ENCODE data around the gene FOXP1. TPM values are rescaled to one million over a fixed set of nuclear protein-coding genes. Genes with fewer than 3 reads are reported as not detected.

The FOXP1 gene
- total RNA-seq, 2 experiments from 2014 or later, result 66.3 to 68.8 TPM

DNA sequence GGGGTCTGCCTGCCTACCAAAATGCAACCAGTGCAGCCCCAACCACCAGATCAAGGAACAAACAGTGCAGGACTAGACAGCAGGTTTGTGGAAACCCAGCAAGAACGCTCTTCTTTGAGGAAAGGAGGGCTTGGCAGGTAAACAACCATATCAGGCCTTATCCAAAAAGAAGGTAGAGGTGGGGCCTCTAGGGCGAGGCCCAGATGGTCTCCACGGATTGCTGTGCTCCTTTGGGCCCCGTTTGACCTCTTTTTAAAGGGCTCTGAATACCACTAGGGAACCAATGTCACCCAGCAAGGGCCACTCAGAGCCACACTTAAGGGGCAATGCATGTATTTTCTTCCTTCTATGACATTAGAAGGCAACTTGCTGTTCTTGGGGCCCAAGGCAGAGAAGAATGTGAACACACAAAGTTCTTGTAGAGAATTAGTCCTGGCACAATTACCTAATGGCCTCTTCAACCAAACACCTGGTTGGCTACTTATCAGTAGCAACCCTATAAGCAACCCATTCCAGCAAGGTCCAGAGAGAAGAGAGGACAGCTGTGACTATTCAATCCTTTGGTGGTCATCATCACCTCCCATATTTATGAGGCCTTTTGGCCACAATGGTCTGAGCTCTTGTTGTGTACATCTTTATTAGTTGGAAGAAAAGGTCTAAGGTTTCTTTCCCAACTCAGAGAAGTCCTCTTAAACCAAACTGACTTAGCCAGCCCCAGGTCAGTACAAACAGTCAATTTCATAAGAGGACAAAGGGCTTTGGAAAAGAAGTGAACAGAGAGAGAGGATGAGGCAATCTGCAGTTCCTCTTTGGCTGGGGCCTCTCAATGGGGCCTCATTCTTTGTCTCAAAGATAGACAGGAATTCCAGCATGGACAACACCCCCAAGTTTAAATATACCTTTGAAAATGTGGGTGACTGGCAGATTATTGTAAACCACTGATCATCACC, 36.0 kb downstream of the FOXP1 start:
- no peaks in the 10 kb centered on the region for H3K36me3 Mint-ChIP-seq
- H3K27me3 Mint-ChIP-seq, result no peaks in the 10 kb centered on the region
- DNase-seq (no peak), ATAC-seq (no peak)
- H3K27ac Mint-ChIP-seq, result no peak overlapping the region
- CTCF ChIA-PET, result no interaction called here
- H3K4me1 Mint-ChIP-seq, result peaks cover 2% of the 10 kb centered on the region
- no peak overlapping the region for H3K4me3 Mint-ChIP-seq
- H3K9me3 Mint-ChIP-seq (ENCODE audit: low read depth), result no peaks in the 10 kb centered on the region

DNA sequence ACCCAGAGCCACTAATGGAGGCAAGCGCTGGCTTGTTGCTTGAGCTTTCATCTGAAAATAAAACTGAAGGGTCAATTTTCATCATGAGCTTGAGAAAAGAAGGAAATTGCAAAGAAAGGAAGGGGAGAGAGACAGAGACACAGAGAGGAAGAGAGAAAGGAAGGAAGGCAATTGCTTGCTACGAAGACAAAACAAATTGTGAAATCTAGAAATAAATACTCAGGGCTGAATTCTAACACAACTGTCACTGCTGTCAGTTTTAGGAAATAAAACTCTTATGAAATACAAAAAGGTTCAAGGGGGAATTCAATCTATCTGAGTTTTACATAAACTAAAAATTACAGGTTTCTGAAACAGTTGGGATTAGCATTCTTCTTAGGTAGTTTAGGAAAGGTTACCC, 36.7 kb downstream of the FOXP1 start:
- H3K4me1 Mint-ChIP-seq, result peaks cover 2% of the 10 kb centered on the region
- H3K4me3 Mint-ChIP-seq, result no peak overlapping the region
- H3K36me3 Mint-ChIP-seq, result no peaks in the 10 kb centered on the region
- ATAC-seq, result no peak
- H3K27me3 Mint-ChIP-seq, result no peaks in the 10 kb centered on the region
- no peak overlapping the region for H3K27ac Mint-ChIP-seq
- no peaks in the 10 kb centered on the region for H3K9me3 Mint-ChIP-seq (ENCODE audit: low read depth)
- no peak for DNase-seq
- CTCF ChIA-PET, result no interaction called here

DNA sequence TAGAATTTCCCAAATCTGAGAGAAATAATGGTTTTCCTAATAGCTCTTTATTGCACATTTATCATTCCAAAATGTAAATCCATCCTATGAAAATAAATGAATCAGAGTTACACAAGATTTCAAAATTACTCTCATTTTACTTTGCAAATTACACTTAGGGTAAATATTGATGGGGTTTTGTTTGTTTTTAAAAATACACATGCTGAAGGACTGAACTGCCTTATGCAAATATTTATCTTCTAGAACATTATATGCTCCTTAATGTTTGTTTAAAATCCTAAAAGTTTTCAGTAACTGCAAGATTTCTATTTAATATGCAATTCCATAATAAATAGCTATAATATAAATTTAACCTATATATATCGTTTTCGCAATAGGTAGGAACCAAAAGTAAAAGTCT, 38.2 kb downstream of the FOXP1 start:
- Mint-ChIP-seq H3K27me3 (no peaks in the 10 kb centered on the region), H3K4me3 (no peak overlapping the region), H3K9me3 (ENCODE audit: low read depth) (no peaks in the 10 kb centered on the region), H3K4me1 (peaks cover 2% of the 10 kb centered on the region), H3K36me3 (no peaks in the 10 kb centered on the region), H3K27ac (no peak overlapping the region)
- DNase-seq, result no peak
- CTCF ChIA-PET, result interaction anchor here (0.9 to 1.4 kb wide), 2 partner anchors 32 to 34 kb away, joined by 3 read pairs; no protein-coding TSS in a partner anchor
- ATAC-seq, result no peak

DNA sequence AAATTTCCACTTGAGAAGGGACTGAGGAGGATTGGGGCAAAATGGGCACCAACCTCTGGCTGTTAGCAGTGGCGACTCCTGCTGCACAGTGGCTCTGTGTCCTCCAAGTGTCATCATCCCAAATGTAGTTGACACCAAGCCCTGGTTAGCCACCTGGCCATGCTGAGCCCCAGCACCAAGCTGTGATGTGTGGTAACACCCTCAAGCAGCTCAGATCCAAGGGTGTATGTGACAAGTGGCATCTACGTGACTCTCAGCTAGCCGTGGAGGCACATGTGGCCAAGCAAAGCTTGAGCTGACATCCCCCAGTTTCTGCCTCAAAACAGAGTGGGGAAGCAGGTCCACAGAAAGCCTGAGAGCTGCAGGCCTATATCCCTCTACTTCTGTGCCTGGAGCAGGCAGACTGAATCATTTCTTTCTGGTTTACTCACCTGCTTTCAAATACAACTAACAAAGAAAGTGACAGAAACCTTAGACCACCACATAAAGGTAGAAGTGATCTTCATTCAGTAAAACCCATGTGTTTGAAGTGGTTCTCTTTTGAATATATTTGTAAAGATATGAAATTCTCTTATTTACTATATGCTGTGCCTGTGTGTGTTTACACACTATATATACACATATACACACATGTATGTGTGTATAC, 40.0 kb downstream of the FOXP1 start:
- Mint-ChIP-seq H3K4me1 (peaks cover 2% of the 10 kb centered on the region), H3K27ac (no peak overlapping the region), H3K27me3 (no peaks in the 10 kb centered on the region), H3K36me3 (no peaks in the 10 kb centered on the region), H3K4me3 (no peak overlapping the region), H3K9me3 (ENCODE audit: low read depth) (no peaks in the 10 kb centered on the region)
- no peak for DNase-seq
- CTCF ChIA-PET, result no interaction called here
- ATAC-seq, result no peak

DNA sequence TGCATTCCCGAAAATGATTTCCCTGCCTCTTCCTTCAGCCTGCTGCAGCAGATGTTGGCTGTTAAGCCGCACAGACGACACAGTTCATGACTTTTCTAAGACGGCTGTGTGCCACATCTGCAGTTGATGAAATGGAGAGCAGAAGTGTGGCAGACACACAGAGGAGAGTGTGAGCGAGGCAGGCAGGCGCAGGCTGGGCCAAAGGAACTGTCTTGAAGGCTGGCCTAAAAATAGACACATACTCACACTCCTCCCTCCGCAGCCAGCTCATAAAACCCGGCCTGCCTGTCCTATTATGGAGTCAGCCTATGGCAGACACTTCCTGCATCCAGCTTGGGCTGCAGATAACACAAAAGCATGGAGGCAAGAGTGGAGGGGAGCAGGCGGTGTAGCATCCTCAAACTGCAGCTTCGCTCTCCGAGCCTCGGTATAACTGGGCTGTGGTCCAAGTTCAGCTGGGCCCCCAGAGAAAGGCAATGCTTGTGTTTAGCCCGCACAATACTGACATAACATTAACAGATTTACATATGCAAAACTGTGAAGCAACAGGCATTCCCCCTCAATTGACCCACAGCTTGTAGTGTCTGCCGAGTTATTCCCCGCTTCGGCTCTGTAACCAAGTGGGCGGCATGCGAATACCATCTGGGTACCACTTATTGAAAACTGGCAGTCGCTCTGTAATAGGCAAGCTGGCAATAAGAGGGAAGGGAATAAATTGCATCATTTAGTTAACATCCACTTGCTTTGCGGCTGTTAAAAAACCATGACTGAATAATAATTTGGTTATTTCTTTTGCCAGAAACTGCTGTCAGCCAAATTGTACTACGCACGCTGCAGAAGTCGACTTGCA, 40.8 kb downstream of the FOXP1 start:
- no peak overlapping the region for H3K27ac Mint-ChIP-seq
- no peaks in the 10 kb centered on the region for H3K9me3 Mint-ChIP-seq (ENCODE audit: low read depth)
- CTCF ChIA-PET, result no interaction called here
- no peak for ATAC-seq
- DNase-seq, result no peak
- no peak overlapping the region for H3K4me3 Mint-ChIP-seq
- peaks cover 2% of the 10 kb centered on the region for H3K4me1 Mint-ChIP-seq
- H3K27me3 Mint-ChIP-seq, result no peaks in the 10 kb centered on the region
- H3K36me3 Mint-ChIP-seq, result no peaks in the 10 kb centered on the region

DNA sequence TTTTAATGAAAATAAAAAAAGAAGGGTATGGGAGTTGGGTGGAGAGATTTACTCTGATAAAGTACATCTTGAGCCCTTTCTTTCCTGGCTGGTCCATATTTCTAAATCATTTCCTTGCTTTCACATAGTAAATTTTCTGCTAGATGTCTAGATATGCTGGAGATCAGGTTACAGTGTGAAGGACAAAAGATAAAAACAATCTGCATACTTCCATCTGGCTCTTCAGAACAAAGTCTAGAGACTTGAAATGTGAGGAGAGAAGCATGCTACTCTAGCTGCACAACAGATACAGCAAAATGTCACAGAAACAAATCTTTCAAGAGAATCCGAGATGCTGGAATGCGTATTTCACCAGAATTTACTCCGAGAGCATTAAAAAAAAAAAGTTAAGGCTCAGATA, 42.2 kb downstream of the FOXP1 start:
- Mint-ChIP-seq H3K4me1 (peaks cover 6% of the 10 kb centered on the region), H3K27me3 (no peaks in the 10 kb centered on the region), H3K9me3 (ENCODE audit: low read depth) (no peaks in the 10 kb centered on the region), H3K36me3 (no peaks in the 10 kb centered on the region), H3K4me3 (no peak overlapping the region), H3K27ac (no peak overlapping the region)
- CTCF ChIA-PET, result no interaction called here
- no peak for ATAC-seq
- DNase-seq, result no peak

DNA sequence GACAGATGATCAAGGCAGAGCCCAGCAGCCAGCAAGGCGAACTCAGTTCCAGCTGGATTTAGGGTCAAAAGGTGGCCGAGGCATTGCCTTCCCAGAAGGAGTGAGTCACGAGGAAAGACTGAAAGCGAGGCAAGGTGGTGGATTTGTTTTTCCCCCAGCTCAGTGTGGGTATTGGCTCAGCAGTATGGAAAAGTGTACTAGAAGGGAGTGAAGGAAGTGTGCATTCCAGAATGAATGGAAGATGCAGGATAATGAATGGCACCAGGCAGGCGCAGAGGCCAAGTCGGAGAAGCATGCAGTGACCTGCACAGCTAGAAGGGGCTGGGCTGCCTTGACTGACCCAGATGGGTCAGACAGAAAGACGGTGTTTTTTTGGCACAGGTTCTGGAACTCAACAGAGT, 46.3 kb downstream of the FOXP1 start:
- no peak overlapping the region for H3K4me3 Mint-ChIP-seq
- H3K36me3 Mint-ChIP-seq, result no peaks in the 10 kb centered on the region
- no peak overlapping the region for H3K27ac Mint-ChIP-seq
- H3K27me3 Mint-ChIP-seq, result no peaks in the 10 kb centered on the region
- H3K9me3 Mint-ChIP-seq (ENCODE audit: low read depth), result no peaks in the 10 kb centered on the region
- peaks cover 9% of the 10 kb centered on the region for H3K4me1 Mint-ChIP-seq
- CTCF ChIA-PET, result no interaction called here
- ATAC-seq (no peak), DNase-seq (no peak)

DNA sequence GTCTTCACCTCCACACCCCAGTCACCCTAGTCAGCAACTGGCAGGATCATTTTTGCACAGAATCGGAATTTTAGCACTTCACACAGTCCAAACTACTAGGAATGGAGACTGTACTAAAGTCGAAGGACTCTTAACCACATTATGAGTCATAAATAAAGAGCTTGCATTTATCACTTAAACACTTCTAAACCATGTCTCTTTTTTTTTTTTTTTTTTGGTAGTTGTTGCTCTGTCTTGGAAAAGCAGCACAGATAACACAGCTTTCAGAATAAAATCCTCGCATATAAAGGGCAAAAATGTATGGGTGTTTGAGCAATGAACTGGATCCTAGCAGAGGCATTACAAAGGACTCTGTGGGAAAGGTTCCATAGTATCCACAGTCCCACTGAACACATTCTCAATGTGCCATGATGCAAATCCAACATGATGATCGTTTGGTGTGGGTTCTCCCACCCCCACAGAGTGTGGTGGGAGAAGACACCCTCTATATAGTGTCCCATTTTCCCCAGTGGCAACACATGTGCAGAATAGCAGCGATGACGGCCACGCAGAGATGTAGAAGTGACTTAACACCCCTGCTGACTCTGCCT, 47.1 kb downstream of the FOXP1 start:
- CTCF ChIA-PET, result interaction anchor here (0.6 to 1.4 kb wide), 2 partner anchors 50 to 883 kb away, joined by 3 to 4 read pairs; no protein-coding TSS in a partner anchor
- Mint-ChIP-seq H3K9me3 (ENCODE audit: low read depth) (no peaks in the 10 kb centered on the region), H3K4me3 (no peak overlapping the region), H3K27ac (no peak overlapping the region), H3K4me1 (peaks cover 9% of the 10 kb centered on the region), H3K36me3 (peaks cover 1% of the 10 kb centered on the region), H3K27me3 (no peaks in the 10 kb centered on the region)
- DNase-seq (no peak), ATAC-seq (peak; percentile 27)

DNA sequence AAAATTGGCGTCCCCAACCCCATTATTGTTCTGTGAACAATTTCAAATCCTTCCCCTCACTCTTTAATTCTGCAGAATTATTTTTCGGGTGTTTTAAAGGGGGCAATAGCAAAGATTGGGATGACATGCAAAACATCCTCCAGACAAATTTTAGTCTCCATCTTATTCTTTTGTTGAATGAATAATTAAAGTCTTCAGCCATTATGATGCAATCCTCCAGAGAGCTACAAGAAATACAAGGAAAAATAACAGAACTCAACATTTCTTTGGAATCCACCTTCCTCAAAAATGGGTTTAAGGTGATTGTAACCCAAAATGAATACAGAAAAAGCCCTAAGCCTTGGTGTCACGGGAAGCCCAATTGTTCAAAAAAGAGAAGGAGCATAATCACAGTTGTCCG, 49.9 kb downstream of the FOXP1 start:
- H3K36me3 Mint-ChIP-seq, result peaks cover 1% of the 10 kb centered on the region
- no peaks in the 10 kb centered on the region for H3K9me3 Mint-ChIP-seq (ENCODE audit: low read depth)
- no peaks in the 10 kb centered on the region for H3K27me3 Mint-ChIP-seq
- DNase-seq (no peak), ATAC-seq (no peak)
- H3K27ac Mint-ChIP-seq, result no peak overlapping the region
- H3K4me1 Mint-ChIP-seq, result peaks cover 19% of the 10 kb centered on the region
- H3K4me3 Mint-ChIP-seq, result no peak overlapping the region
- CTCF ChIA-PET, result no interaction called here

DNA sequence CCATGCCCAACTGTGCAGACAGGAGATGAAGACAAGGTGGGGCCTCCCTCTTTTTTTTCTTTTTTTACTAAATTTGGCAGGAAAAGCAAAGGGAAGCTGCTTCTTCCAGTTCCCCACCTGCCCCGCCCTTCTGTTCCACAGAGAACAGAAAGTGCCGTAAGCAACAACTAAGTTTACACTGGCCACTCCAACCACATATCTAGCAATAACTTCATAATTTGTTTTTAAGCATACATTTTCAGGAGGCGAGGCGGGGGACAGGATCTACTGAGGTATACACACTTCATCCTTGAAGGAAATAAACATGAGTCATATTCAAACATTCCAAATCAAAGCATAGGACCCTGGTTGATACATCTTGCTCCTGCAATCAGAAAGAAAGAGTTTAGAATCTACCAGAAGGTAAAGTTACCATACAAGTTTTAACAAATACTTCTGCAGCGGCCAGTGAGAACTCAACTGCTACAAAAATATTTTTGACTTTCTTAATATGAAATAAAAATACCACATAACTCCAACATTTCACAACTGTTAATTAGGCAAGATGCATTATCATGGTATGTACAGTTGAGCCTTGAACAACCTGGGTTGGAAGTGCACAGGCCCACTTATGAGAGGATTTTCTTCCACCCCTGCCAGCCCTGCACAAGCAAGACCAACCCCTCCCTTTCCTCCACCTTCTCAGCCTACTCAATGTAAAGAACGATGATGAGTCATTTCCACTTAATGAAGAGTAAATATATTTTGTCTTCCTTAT, 50.7 kb downstream of the FOXP1 start:
- CTCF ChIA-PET, result no interaction called here
- peaks cover 24% of the 10 kb centered on the region for H3K4me1 Mint-ChIP-seq
- no peak overlapping the region for H3K27ac Mint-ChIP-seq
- no peak overlapping the region for H3K4me3 Mint-ChIP-seq
- DNase-seq (no peak), ATAC-seq (no peak)
- no peaks in the 10 kb centered on the region for H3K27me3 Mint-ChIP-seq
- H3K9me3 Mint-ChIP-seq (ENCODE audit: low read depth), result no peaks in the 10 kb centered on the region
- peaks cover 1% of the 10 kb centered on the region for H3K36me3 Mint-ChIP-seq

DNA sequence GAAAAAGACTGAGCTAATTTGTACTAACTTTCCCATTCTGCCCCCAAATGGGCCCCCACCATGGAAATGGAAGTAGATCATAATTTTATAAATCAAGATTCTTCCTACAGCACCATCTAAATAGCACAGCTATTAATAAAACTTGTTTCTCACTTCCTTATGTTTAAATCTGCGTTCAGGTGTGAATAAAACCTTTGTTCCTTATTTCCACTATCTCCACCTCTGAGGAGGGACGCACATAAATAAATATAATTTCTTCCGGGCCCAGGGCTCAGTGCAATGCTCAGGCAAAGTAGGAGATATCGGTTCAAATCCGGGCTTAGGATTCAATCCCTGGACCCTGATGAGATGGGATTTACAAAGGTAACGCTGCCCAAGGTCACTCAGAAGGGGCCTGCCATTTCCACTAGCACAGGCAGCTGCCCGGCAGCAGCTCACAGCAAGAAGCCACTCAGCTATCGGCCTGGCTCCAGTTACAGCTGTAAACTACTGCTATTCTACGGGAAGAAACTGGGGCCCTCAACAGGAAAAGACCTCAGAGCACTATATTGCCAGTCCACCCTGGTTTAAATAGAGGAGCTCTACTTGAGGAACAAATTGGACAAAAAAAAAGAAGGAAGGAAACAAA, 52.5 kb downstream of the FOXP1 start:
- H3K9me3 Mint-ChIP-seq (ENCODE audit: low read depth), result no peaks in the 10 kb centered on the region
- no peak overlapping the region for H3K4me3 Mint-ChIP-seq
- no peak for ATAC-seq
- peaks cover 20% of the 10 kb centered on the region for H3K4me1 Mint-ChIP-seq
- CTCF ChIA-PET, result no interaction called here
- H3K27me3 Mint-ChIP-seq, result no peaks in the 10 kb centered on the region
- H3K27ac Mint-ChIP-seq, result no peak overlapping the region
- H3K36me3 Mint-ChIP-seq, result peaks cover 3% of the 10 kb centered on the region
- no peak for DNase-seq

DNA sequence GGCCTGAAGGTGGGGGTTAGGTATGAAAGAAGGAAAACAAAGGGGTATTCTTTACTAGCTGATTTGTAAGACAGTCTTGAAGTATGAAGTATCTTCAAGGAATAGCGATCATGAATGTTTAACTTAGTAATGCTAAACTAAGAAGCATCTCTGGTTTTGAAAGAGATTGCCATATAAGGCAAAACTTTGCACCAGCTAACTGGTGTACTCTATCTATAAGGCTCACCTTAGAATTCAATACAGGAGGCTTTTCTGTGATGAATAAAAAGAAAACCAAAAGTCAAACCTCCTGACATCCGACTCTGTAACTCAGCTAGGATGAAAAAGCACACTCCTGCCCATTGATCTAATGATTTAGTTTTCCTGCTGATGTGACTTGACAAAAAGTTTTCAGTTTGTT, 54.7 kb downstream of the FOXP1 start:
- DNase-seq (no peak), ATAC-seq (peak; percentile 63)
- peaks cover 3% of the 10 kb centered on the region for H3K36me3 Mint-ChIP-seq
- H3K27me3 Mint-ChIP-seq, result no peaks in the 10 kb centered on the region
- no peaks in the 10 kb centered on the region for H3K9me3 Mint-ChIP-seq (ENCODE audit: low read depth)
- no peak overlapping the region for H3K4me3 Mint-ChIP-seq
- CTCF ChIA-PET, result no interaction called here
- peaks cover 18% of the 10 kb centered on the region for H3K4me1 Mint-ChIP-seq
- no peak overlapping the region for H3K27ac Mint-ChIP-seq
